GM12873 (cell line): ENCODE measurements around the gene ACVR1B.

ENCODE experiments used
- CTCF ChIP-seq: IDR thresholded peaks from 2 replicates; pipeline ENCODE4 v1.5.1; 2012; ENCODE audit warnings: low read depth, mild to moderate bottlenecking, moderate library complexity, low read length, control low read depth; ENCODE audit not compliant: insufficient read depth; ENCODE audit errors: missing control alignments

ACVR1B gene

DNA sequence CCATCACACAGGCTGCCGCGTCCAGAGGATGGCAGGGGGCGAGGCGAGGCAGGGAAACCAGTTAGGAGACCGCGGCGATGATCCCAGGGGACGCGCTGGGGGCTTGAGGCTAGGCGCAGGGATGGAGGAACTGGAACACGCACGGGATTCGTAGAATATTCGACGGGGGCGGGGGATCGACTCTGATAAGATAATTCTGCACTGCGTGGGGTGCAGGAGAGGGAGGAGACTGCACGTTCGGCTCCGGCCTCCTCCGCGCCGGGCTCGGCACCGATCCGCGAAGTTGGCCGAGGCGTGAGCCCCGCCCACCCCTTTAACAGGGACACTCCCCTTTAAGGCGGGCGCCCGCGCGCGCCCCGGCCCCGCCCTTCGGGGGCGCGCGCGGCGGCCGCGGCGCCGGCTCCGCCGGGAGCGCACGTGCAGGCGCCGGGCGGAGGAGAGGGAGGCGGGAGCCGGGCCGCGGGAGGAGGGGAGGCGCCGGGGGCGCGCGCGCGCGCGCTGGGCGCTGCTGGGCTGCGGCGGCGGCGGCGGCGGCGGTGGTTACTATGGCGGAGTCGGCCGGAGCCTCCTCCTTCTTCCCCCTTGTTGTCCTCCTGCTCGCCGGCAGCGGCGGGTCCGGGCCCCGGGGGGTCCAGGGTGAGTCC lies at the start of gene ACVR1B:
ACVR1B (plus strand) TSS at position 501 of the 644 bp plus-strand sequence; CDS start at position 546, 45 bp downstream.
- no peak for TF ChIP-seq CTCF

DNA sequence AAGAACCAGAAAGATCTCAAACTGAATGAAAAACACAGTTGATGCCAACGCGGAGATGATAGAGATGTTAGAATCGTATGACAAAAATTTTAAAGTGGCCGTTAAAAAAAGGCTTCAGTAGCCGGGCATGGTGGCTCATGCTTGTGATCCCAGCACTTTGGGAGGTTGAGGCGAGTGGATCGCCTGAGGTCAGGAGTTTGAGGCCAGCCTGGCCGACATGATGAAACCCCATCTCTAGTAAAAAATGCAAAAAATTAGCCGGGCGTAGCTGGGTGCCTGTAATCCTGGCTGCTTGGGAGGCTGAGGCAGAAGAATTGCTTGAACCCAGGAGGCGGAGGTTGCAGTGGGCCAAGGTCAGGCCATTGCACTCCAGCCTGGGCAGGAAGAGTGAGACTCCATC lies 49.6 kb upstream of the ACVR1B start:
- no peak for TF ChIP-seq CTCF

DNA sequence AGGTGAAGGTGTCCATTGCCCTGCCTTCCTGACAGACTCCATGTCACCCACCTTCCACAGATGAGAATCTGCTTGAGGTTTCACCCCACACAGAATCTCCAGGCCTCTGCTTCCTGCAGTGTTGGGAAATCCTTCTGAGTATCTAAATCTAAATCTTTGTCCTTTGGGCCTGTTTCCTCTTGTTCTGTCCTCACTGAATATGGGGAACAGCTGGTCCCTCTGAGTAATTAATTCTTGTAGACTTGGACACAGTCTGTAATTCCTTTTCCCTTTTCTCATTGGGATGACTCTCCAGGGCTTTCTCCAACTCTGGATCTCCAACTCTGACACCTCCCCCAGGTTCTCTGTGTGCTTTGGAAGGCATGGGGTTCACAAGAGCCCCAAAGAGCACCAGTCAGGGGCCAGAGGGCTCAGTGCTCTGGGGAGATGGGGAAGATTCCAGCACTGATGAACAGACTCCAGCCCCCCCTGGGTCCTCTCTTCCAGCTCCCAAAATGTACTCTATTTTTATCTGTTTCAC lies 46.5 kb upstream of the ACVR1B start:
- no peak for TF ChIP-seq CTCF

- TF ChIP-seq CTCF: no peak
These were observed 45.7 kb upstream of the ACVR1B start for GRCh38 chr12:51905471-51906429.

GRCh38 chr12:51906430-51907082 lies 44.9 kb upstream of the ACVR1B start:
- TF ChIP-seq CTCF: no peak

DNA sequence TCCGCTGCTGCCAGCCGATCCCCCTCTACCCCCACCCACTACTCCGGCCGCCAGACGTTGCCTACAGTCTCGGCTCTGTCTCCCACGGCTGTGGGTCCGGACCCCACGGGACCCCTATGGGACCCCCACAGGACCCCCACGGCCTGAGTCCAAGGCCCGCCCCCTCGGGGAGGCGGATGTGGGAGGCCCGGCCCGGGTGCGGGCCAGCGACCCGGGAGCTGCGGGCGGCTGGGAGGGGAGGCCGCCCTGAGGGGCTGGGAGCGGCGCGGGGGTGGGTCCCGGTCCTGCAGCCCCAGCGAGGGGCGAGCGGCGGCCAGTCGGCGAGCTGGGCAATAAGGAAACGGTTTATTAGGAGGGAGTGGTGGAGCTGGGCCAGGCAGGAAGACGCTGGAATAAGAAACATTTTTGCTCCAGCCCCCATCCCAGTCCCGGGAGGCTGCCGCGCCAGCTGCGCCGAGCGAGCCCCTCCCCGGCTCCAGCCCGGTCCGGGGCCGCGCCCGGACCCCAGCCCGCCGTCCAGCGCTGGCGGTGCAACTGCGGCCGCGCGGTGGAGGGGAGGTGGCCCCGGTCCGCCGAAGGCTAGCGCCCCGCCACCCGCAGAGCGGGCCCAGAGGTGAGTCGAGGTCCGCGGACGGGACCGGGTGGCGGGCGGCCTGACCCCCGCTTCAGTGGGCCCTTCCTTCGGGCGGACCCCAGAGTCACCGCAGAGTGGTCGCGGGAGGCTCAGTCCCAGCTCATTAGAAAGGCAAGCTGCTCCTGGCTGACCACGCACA lies 44.2 kb upstream of the ACVR1B start, which contains the start of gene ACVRL1:
ACVRL1 (plus strand) TSS at position 422 of the 773 bp plus-strand sequence. CDS start 4,971 bp downstream, outside the sequence.
- no peak for TF ChIP-seq CTCF
